Omental fat pad (tissue), 4 donors: ENCODE results near the gene SLAIN2. TPM values are rescaled to one million over a fixed set of nuclear protein-coding genes. Genes with fewer than 3 reads are reported as not detected.
A peak's percentile ranks its signal among the peaks of the same experiment; 100 is the strongest.

Experiments used
- ATAC-seq: fragments of 150-250 bp; one replicate; pipeline ENCODE4 v1.9.1; 2016; ENCODE audit warnings: mild to moderate bottlenecking, moderate library complexity; ENCODE audit not compliant: low FRiP score
- DNase-seq: peaks from one replicate; pipeline ENCODE4 v3.0.0-alpha.2; 2019; ENCODE audit warnings: low spot score
- CTCF ChIP-seq, 3 donors: fragments of 450-650 bp; IDR thresholded peaks; one replicate each; pipeline ENCODE4 v1.5.1; 2016 to 2017; ENCODE audit warnings: antibody characterized with exemption in 3 of 3, mild to moderate bottlenecking in 3 of 3, moderate library complexity in 2 of 3
- total RNA-seq, 4 donors: library from RNA; depleted of rRNA; stranded (reverse); fragments of >200 nt; gene quantifications; one replicate each; pipeline ENCODE4 v1.1.0, GENCODE V29; 2016

The SLAIN2 gene
- total RNA-seq, 4 donors from 2014 or later, result 27.7 to 92.6 (median 57.4) TPM

DNA sequence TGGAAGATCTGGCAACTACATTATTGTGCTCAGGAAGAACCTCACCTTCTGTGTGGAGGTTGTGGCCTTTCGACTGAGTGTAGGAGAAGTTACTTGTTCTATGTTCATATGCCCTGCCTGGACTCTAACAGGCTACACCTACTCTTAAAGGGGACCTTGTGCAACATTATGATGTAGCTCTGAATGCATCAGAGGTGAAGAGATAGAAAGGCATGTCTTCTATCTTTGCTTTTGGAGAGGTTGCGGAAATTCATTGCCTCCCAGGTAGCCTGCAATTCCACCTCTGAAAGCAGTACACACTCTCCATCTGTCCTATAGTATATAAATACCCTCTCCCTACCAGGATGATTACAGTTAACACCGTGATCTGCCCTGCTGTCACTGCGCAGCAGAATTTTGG is 7.1 kb upstream of the SLAIN2 start:
- DNase-seq, result no peak
- no peak for TF ChIP-seq CTCF (IDR thresholded peaks at IDR 0.05)
- no peak for ATAC-seq

- TF ChIP-seq CTCF (IDR thresholded peaks at IDR 0.05), result no peak
- DNase-seq, result no peak
- ATAC-seq, result no peak
Measured at GRCh38 chr4:48334900-48335384, 6.4 kb upstream of the SLAIN2 start.

- TF ChIP-seq CTCF (IDR thresholded peaks at IDR 0.05), result no peak
- ATAC-seq, result no peak
- no peak for DNase-seq
Measured at GRCh38 chr4:48336146-48336870, 5.0 kb upstream of the SLAIN2 start.

GRCh38 chr4:48337731-48338130 is 3.6 kb upstream of the SLAIN2 start:
- DNase-seq (no peak), ATAC-seq (no peak)
- TF ChIP-seq CTCF (IDR thresholded peaks at IDR 0.05), result no peak

DNA sequence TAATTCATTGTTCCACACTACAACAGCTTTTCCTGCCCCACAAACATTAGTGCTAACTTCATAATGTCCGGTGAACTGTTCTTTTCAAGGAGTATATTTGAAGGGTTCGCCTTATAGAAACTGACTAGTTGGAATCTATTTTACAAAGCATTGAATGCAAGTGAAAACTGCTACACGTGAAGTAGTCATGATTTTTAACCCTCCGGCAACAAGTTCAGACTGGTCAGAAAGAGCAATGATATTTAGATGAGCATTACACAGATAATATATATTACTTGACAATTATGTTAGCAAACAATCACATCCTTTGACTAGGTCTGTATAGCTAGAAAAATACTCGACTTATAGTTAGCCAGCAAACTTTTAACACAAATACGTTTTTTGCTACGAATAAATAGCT is 1.7 kb upstream of the SLAIN2 start:
- DNase-seq, result no peak
- ATAC-seq, result no peak
- no peak for TF ChIP-seq CTCF (IDR thresholded peaks at IDR 0.05)

DNA sequence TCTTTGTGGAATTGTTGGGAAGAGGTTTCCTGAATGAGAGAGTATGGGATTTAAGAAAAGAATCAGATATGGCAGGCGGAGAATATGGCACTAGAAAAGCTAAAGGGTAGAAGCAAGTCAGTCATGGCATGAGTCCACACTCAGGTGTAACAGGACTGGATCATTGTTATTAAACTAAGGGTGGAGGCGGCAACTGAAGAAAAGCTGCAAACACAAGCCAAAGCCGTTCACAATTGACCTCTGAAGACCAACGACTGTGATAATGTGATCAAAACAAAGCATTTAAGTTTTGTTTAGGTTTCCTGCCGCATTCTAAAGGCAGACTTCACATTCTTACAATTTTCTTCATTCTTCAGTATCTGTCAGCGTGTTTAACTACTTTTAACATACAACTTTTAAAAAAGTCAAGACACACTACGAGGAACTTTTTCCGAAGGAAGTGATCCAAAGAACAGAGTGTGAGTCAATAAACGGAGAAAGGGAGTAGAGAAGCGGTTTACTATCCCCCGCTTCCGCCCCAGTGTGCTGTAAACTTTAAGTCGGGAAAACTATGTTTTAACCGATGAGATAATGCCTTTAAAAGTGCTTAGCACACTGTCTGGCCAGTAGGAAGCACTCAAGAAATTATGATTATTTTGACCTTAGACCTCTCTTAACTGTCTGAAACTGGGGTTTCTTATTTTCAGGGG is 909 bp upstream of the SLAIN2 start:
- ATAC-seq, result peak; percentile 27
- TF ChIP-seq CTCF (IDR thresholded peaks at IDR 0.05), result no peak
- no peak for DNase-seq
